ENCODE results near the gene OR10K2.
A peak's percentile ranks its signal among the peaks of the same experiment; 100 is the strongest.
"Not testable (repeated sequence)": the region's sequence is repeated elsewhere in the genome, so short reads cannot be mapped to it uniquely, and the experiment has no call there.

Gene OR10K2

DNA sequence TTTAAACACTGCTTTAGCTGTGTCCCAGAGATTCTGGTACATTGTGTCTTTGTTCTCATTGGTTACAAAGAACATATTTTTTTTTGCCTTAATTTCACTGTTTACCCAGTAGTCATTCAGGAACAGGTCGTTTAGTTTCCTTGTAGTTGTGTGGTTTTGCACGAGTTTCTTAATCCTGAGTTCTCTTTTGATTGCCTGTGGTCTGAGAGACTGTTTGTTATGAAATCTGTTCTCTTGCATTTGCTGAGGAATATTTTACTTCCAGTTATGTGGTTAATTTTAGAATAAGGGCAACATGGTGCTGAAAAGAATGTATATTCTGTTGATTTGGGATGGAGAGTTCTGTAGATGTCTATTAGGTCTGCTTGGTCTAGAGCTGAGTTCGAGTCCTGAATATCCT lies 4.1 kb upstream of the OR10K2 start:
- not testable (repeated sequence) for H3K27me3 ChIP-seq (ENCODE audit: control insufficient read depth in 3 of 3, insufficient read depth in 3 of 3, low read depth in 1 of 3, low read length in 3 of 3); H4K91ac ChIP-seq (ENCODE audit: low read depth, low read length, poor library complexity); H2BK15ac ChIP-seq (ENCODE audit: low read length); H3K18ac ChIP-seq (ENCODE audit: low read length); H3K9ac ChIP-seq (ENCODE audit: low read depth, low read length, poor library complexity); H3K4me1 ChIP-seq (ENCODE audit: control insufficient read depth in 2 of 2, insufficient read depth in 1 of 2, low read depth in 1 of 2, low read length in 2 of 2); DNase-seq (ENCODE audit: low spot score); H3K27ac ChIP-seq (replicated peaks; ENCODE audit: low read length); H3K36me3 ChIP-seq (replicated peaks in 1 of 2; ENCODE audit: control insufficient read depth in 2 of 2, insufficient read depth in 2 of 2, low read length in 2 of 2); H3K23ac ChIP-seq (ENCODE audit: low read depth, low read length, poor library complexity); H3K79me1 ChIP-seq (ENCODE audit: low read depth, low read length); H3K4ac ChIP-seq (ENCODE audit: low read length); H3K9me3 ChIP-seq (replicated peaks in 1 of 2; ENCODE audit: control insufficient read depth in 2 of 2, insufficient read depth in 1 of 2, low read depth in 1 of 2, low read length in 2 of 2); H4K8ac ChIP-seq (ENCODE audit: low read depth, low read length); H3K4me2 ChIP-seq (ENCODE audit: insufficient read depth, low read length, poor library complexity, severe bottlenecking); H2BK5ac ChIP-seq (ENCODE audit: low read length); H2AK5ac ChIP-seq (ENCODE audit: low read depth, low read length); H3K4me3 ChIP-seq (ENCODE audit: low read length in 2 of 2); H2AFZ ChIP-seq (ENCODE audit: low read length); H3K14ac ChIP-seq (ENCODE audit: low read length); H2BK12ac ChIP-seq (ENCODE audit: low read length); H2BK120ac ChIP-seq (ENCODE audit: low read depth, low read length)
- WGBS, 2 donors (ENCODE audit: extremely low coverage in 2 of 2, insufficient read length in 2 of 2, insufficient replicate concordance in 1 of 2): no CpG with 5 or more reads among the region's 3 CpGs

GRCh38 chr1:158425027-158425426 lies 1.0 kb downstream of the OR10K2 start:
- no peak overlapping the region for H2BK12ac ChIP-seq (ENCODE audit: low read length)
- no peak overlapping the region for H3K23ac ChIP-seq (ENCODE audit: low read depth, low read length, poor library complexity)
- no peak overlapping the region for H2AK5ac ChIP-seq (ENCODE audit: low read depth, low read length)
- no peak overlapping the region for H3K9ac ChIP-seq (ENCODE audit: low read depth, low read length, poor library complexity)
- H3K9me3 ChIP-seq (replicated peaks in 1 of 2; ENCODE audit: control insufficient read depth in 2 of 2, insufficient read depth in 1 of 2, low read depth in 1 of 2, low read length in 2 of 2): no peaks in the 10 kb centered on the region
- no peaks in the 10 kb centered on the region for H3K4me1 ChIP-seq (ENCODE audit: control insufficient read depth in 2 of 2, insufficient read depth in 1 of 2, low read depth in 1 of 2, low read length in 2 of 2)
- no peaks in the 10 kb centered on the region for H3K27me3 ChIP-seq (ENCODE audit: control insufficient read depth in 3 of 3, insufficient read depth in 3 of 3, low read depth in 1 of 3, low read length in 3 of 3)
- H3K14ac ChIP-seq (ENCODE audit: low read length): no peak overlapping the region
- H3K18ac ChIP-seq (ENCODE audit: low read length): no peak overlapping the region
- no peaks in the 10 kb centered on the region for H3K36me3 ChIP-seq (replicated peaks in 1 of 2; ENCODE audit: control insufficient read depth in 2 of 2, insufficient read depth in 2 of 2, low read length in 2 of 2)
- H3K4me2 ChIP-seq (ENCODE audit: insufficient read depth, low read length, poor library complexity, severe bottlenecking): no peak overlapping the region
- no peak overlapping the region for H4K91ac ChIP-seq (ENCODE audit: low read depth, low read length, poor library complexity)
- H3K79me1 ChIP-seq (ENCODE audit: low read depth, low read length): no peaks in the 10 kb centered on the region
- H3K4me3 ChIP-seq (ENCODE audit: low read length in 2 of 2): no peak overlapping the region
- H2BK15ac ChIP-seq (ENCODE audit: low read length): no peak overlapping the region
- no peak overlapping the region for H4K8ac ChIP-seq (ENCODE audit: low read depth, low read length)
- H3K27ac ChIP-seq (replicated peaks; ENCODE audit: low read length): no peak overlapping the region
- no peak for DNase-seq (ENCODE audit: low spot score)
- H3K4ac ChIP-seq (ENCODE audit: low read length): no peak overlapping the region
- no peak overlapping the region for H2AFZ ChIP-seq (ENCODE audit: low read length)
- H2BK120ac ChIP-seq (ENCODE audit: low read depth, low read length): no peak overlapping the region
- H2BK5ac ChIP-seq (ENCODE audit: low read length): no peak overlapping the region

GRCh38 chr1:158422212-158422611 lies 3.8 kb downstream of the OR10K2 start:
- no peak overlapping the region for H3K4ac ChIP-seq (ENCODE audit: low read length)
- H3K27ac ChIP-seq (replicated peaks; ENCODE audit: low read length): no peak overlapping the region
- no peaks in the 10 kb centered on the region for H3K36me3 ChIP-seq (replicated peaks in 1 of 2; ENCODE audit: control insufficient read depth in 2 of 2, insufficient read depth in 2 of 2, low read length in 2 of 2)
- no peak overlapping the region for H4K8ac ChIP-seq (ENCODE audit: low read depth, low read length)
- H3K4me2 ChIP-seq (ENCODE audit: insufficient read depth, low read length, poor library complexity, severe bottlenecking): no peak overlapping the region
- no peaks in the 10 kb centered on the region for H3K9me3 ChIP-seq (replicated peaks in 1 of 2; ENCODE audit: control insufficient read depth in 2 of 2, insufficient read depth in 1 of 2, low read depth in 1 of 2, low read length in 2 of 2)
- no peak overlapping the region for H4K91ac ChIP-seq (ENCODE audit: low read depth, low read length, poor library complexity)
- no peak overlapping the region for H2BK5ac ChIP-seq (ENCODE audit: low read length)
- no peaks in the 10 kb centered on the region for H3K4me1 ChIP-seq (ENCODE audit: control insufficient read depth in 2 of 2, insufficient read depth in 1 of 2, low read depth in 1 of 2, low read length in 2 of 2)
- H3K27me3 ChIP-seq (ENCODE audit: control insufficient read depth in 3 of 3, insufficient read depth in 3 of 3, low read depth in 1 of 3, low read length in 3 of 3): no peaks in the 10 kb centered on the region
- H3K79me1 ChIP-seq (ENCODE audit: low read depth, low read length): no peaks in the 10 kb centered on the region
- H2AFZ ChIP-seq (ENCODE audit: low read length): no peak overlapping the region
- H3K4me3 ChIP-seq (ENCODE audit: low read length in 2 of 2): no peak overlapping the region
- H3K18ac ChIP-seq (ENCODE audit: low read length): no peak overlapping the region
- no peak overlapping the region for H3K14ac ChIP-seq (ENCODE audit: low read length)
- H2BK120ac ChIP-seq (ENCODE audit: low read depth, low read length): no peak overlapping the region
- H2AK5ac ChIP-seq (ENCODE audit: low read depth, low read length): no peak overlapping the region
- peak; percentile 12 for DNase-seq (ENCODE audit: low spot score)
- no peak overlapping the region for H2BK15ac ChIP-seq (ENCODE audit: low read length)
- H3K9ac ChIP-seq (ENCODE audit: low read depth, low read length, poor library complexity): no peak overlapping the region
- no peak overlapping the region for H3K23ac ChIP-seq (ENCODE audit: low read depth, low read length, poor library complexity)
- H2BK12ac ChIP-seq (ENCODE audit: low read length): no peak overlapping the region

DNA sequence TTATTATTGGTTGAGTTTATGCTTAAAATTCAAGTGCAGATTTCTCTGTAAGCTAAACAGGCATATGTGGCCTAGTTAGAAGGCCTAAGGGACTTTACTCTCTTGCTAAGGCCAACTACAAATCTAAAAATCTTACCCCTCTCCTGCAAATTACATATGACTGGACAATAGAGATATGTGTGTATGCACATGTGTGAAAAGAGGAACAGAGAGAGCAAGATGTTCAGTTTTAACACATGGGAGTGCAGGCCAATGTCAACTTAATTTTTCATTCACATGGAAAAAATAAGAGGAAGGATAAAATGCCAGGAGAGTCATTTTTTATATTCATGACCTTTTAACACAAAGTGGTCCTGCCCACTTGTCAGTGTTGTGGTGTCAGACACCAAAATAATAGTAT lies 8.5 kb downstream of the OR10K2 start:
- no peaks in the 10 kb centered on the region for H3K27me3 ChIP-seq (ENCODE audit: control insufficient read depth in 3 of 3, insufficient read depth in 3 of 3, low read depth in 1 of 3, low read length in 3 of 3)
- H2AFZ ChIP-seq (ENCODE audit: low read length): no peak overlapping the region
- H4K91ac ChIP-seq (ENCODE audit: low read depth, low read length, poor library complexity): no peak overlapping the region
- H3K14ac ChIP-seq (ENCODE audit: low read length): no peak overlapping the region
- H3K9ac ChIP-seq (ENCODE audit: low read depth, low read length, poor library complexity): no peak overlapping the region
- H2BK5ac ChIP-seq (ENCODE audit: low read length): no peak overlapping the region
- no peaks in the 10 kb centered on the region for H3K79me1 ChIP-seq (ENCODE audit: low read depth, low read length)
- no peak overlapping the region for H3K27ac ChIP-seq (replicated peaks; ENCODE audit: low read length)
- H3K36me3 ChIP-seq (replicated peaks in 1 of 2; ENCODE audit: control insufficient read depth in 2 of 2, insufficient read depth in 2 of 2, low read length in 2 of 2): no peaks in the 10 kb centered on the region
- no peak overlapping the region for H2BK15ac ChIP-seq (ENCODE audit: low read length)
- H3K18ac ChIP-seq (ENCODE audit: low read length): no peak overlapping the region
- H3K4ac ChIP-seq (ENCODE audit: low read length): no peak overlapping the region
- H2AK5ac ChIP-seq (ENCODE audit: low read depth, low read length): no peak overlapping the region
- H2BK12ac ChIP-seq (ENCODE audit: low read length): no peak overlapping the region
- no peak overlapping the region for H2BK120ac ChIP-seq (ENCODE audit: low read depth, low read length)
- no peak overlapping the region for H3K23ac ChIP-seq (ENCODE audit: low read depth, low read length, poor library complexity)
- H4K8ac ChIP-seq (ENCODE audit: low read depth, low read length): no peak overlapping the region
- H3K9me3 ChIP-seq (replicated peaks in 1 of 2; ENCODE audit: control insufficient read depth in 2 of 2, insufficient read depth in 1 of 2, low read depth in 1 of 2, low read length in 2 of 2): no peaks in the 10 kb centered on the region
- no peak overlapping the region for H3K4me3 ChIP-seq (ENCODE audit: low read length in 2 of 2)
- no peak for DNase-seq (ENCODE audit: low spot score)
- H3K4me2 ChIP-seq (ENCODE audit: insufficient read depth, low read length, poor library complexity, severe bottlenecking): no peak overlapping the region
- no peaks in the 10 kb centered on the region for H3K4me1 ChIP-seq (ENCODE audit: control insufficient read depth in 2 of 2, insufficient read depth in 1 of 2, low read depth in 1 of 2, low read length in 2 of 2)

Measured in neuronal stem cell (in vitro differentiated cells).